Measurements from ENCODE around the gene PPFIA4. TPM values are rescaled to one million over a fixed set of nuclear protein-coding genes. Genes with fewer than 3 reads are reported as not detected.

Gene PPFIA4
- total and polyA plus RNA-seq, 11 donors, result 11.2 to 50.3 (median 35.5) TPM

DNA sequence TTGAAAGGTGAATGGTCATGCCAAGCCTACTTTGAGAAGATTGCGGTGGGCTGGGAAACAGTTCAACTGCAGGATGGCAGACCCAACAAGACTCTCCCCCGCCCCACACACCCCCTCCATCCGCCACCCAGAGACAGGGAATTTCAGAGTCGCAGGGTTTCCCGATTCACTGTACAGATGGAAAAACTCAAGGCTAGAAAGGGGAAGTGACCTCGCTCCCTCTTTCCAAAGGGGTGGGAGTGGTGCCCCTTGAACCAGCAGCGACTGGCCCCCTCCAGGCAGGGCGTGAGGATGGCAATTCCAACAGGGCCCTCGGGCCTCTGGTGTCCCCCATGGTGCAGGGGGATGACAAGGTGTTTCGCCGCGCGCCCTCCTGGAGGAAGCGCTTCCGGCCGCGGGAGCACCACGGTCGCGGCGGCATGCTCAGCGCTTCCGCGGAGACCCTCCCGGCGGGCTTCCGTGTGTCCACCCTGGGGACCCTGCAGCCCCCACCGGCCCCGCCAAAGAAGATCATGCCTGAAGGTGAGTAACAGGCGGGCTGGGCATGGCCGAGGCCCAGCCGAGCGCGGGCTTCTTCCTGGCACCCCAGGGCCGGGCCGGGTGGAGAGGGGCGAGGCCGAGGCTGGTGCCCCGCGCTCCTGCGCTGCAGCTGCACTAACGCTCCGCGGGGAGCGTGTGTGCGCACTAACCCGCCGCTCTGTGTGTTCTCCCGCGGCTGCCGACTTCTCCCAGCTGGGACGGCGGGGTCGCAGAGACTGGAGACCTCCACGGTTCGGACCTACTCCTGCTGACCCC is 49.1 kb downstream of the PPFIA4 start:
- H3K4me1 ChIP-seq, result peaks cover 0 to 39% (median 9%) of the 10 kb centered on the region in 12 donors
- no peaks in the 10 kb centered on the region for H3K9me3 ChIP-seq
- H3K27ac ChIP-seq, result no peak overlapping the region
- DNase-seq (no peak), ATAC-seq (peak in 1 of 4 donors; percentile 9)
- peaks cover 0 to 3% (median 0%) of the 10 kb centered on the region in 9 donors for H3K36me3 ChIP-seq
- 35 to 50% (median 42%) methylated on average over 25 to 56 of the region's 56 CpGs for WGBS, 4 donors
- TF ChIP-seq, protein P1, sequence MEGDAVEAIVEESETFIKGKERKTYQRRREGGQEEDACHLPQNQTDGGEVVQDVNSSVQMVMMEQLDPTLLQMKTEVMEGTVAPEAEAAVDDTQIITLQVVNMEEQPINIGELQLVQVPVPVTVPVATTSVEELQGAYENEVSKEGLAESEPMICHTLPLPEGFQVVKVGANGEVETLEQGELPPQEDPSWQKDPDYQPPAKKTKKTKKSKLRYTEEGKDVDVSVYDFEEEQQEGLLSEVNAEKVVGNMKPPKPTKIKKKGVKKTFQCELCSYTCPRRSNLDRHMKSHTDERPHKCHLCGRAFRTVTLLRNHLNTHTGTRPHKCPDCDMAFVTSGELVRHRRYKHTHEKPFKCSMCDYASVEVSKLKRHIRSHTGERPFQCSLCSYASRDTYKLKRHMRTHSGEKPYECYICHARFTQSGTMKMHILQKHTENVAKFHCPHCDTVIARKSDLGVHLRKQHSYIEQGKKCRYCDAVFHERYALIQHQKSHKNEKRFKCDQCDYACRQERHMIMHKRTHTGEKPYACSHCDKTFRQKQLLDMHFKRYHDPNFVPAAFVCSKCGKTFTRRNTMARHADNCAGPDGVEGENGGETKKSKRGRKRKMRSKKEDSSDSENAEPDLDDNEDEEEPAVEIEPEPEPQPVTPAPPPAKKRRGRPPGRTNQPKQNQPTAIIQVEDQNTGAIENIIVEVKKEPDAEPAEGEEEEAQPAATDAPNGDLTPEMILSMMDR (IDR thresholded peaks at IDR 0.05), result no peak
- TF ChIP-seq POLR2A (IDR thresholded peaks at IDR 0.05), result no peak
- peaks cover 0 to 16% (median 7%) of the 10 kb centered on the region in 9 donors for H3K27me3 ChIP-seq
- peak overlapping the region; percentile 12 to 55 (median 38) for H3K4me3 ChIP-seq
- intact Hi-C loops (cut with DNase I), result no loop called here

DNA sequence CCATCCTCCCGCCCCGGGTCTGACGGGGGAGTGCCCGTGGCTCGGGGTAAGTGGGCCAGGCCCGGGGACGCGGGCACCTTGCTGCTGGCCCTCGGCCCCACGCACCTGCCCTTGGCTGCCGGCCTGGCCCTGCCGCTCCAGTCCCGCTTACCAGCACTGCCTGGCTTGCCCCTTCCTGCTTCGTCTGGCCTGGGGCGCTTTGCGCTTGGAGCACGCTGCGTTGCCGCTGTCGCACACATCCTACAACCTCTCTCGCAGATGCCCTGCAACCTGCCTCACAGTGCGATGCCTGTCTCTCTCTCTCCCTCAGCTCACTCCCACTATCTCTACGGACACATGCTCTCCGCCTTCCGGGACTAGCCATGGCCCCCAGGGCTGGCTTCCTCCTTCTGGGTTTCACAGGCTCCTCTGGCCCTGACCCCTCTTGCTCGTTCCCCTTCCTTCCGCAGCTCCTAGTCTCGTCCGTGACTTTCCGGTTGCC is 49.8 kb downstream of the PPFIA4 start:
- peak in 2 of 4 donors; percentile 17 to 27 for ATAC-seq
- no peaks in the 10 kb centered on the region for H3K9me3 ChIP-seq
- peak overlapping the region; percentile 12 to 55 (median 38) for H3K4me3 ChIP-seq
- peaks cover 0 to 3% (median 0%) of the 10 kb centered on the region in 9 donors for H3K36me3 ChIP-seq
- peaks cover 0 to 16% (median 7%) of the 10 kb centered on the region in 9 donors for H3K27me3 ChIP-seq
- no peak overlapping the region for H3K27ac ChIP-seq
- intact Hi-C loops (cut with DNase I), result no loop called here
- TF ChIP-seq POLR2A (IDR thresholded peaks at IDR 0.05), result no peak
- TF ChIP-seq, protein P1 (IDR thresholded peaks at IDR 0.05), result no peak
- peaks cover 0 to 33% (median 6%) of the 10 kb centered on the region in 12 donors for H3K4me1 ChIP-seq
- DNase-seq, result no peak
- 47 to 74% (median 62%) methylated on average over 25 to 30 of the region's 30 CpGs for WGBS, 4 donors

DNA sequence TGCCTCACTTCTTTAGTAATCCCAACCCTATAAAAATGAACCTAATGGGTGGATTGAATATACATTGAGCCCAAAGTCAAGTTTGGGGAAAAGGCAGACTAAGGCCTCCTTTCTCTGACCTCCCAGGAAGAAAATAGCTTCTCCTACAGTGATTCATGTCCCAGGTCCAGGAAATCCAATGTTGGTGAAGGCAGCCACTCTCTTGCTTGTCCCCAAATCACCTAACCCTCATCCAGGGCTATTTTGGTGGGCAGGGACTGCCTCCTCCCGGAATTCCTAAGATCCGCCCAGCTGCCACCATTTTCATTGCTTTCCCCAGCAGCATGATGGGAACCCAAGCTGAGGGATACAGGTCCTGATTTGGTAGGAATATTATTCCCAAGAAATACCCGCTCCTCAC is 51.1 kb downstream of the PPFIA4 start:
- no peak for TF ChIP-seq POLR2A (IDR thresholded peaks at IDR 0.05)
- H3K4me1 ChIP-seq, result peaks cover 0 to 21% (median 6%) of the 10 kb centered on the region in 12 donors
- ATAC-seq (no peak), DNase-seq (no peak)
- H3K9me3 ChIP-seq, result no peaks in the 10 kb centered on the region
- H3K27ac ChIP-seq, result no peak overlapping the region
- H3K27me3 ChIP-seq, result peaks cover 0 to 16% (median 7%) of the 10 kb centered on the region in 9 donors
- H3K4me3 ChIP-seq, result no peak overlapping the region
- 92 to 100% (median 97%) methylated on average over 3 of the region's 3 CpGs for WGBS, 4 donors
- intact Hi-C loops (cut with DNase I), result no loop called here
- peaks cover 0 to 3% (median 0%) of the 10 kb centered on the region in 9 donors for H3K36me3 ChIP-seq

DNA sequence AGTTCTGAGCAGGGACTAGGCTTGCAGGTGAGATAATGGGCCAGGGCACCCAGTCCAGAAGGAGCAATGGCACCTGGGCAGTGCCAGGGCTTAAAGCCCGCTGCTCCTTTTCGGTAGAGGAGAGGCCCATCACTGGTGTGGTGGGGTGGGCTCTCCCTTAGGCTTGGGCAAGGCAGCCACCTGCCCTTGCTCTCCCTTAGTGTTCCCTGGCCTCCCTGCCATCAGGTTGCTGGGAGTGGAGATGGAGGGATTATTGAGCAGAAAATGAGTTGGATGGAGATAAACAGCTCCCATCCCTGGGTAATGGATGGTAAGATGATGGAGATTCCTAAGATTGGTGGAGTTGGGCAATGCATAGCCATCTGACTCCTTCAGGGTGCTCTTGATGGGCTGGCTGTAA is 51.7 kb downstream of the PPFIA4 start:
- intact Hi-C loops (cut with DNase I), result no loop called here
- no peaks in the 10 kb centered on the region for H3K9me3 ChIP-seq
- H3K27ac ChIP-seq, result no peak overlapping the region
- peaks cover 0 to 3% (median 0%) of the 10 kb centered on the region in 9 donors for H3K36me3 ChIP-seq
- 95 to 100% (median 99%) methylated on average over 2 of the region's 2 CpGs for WGBS, 4 donors
- peaks cover 0 to 16% (median 7%) of the 10 kb centered on the region in 9 donors for H3K27me3 ChIP-seq
- H3K4me3 ChIP-seq, result no peak overlapping the region
- ATAC-seq, result no peak
- no peak for DNase-seq
- H3K4me1 ChIP-seq, result peaks cover 0 to 15% (median 4%) of the 10 kb centered on the region in 12 donors
- no peak for TF ChIP-seq POLR2A (IDR thresholded peaks at IDR 0.05)
- TF ChIP-seq, protein P1 (IDR thresholded peaks at IDR 0.05), result no peak
